Measurements from ENCODE around the gene PRDM15.

Gene PRDM15

DNA sequence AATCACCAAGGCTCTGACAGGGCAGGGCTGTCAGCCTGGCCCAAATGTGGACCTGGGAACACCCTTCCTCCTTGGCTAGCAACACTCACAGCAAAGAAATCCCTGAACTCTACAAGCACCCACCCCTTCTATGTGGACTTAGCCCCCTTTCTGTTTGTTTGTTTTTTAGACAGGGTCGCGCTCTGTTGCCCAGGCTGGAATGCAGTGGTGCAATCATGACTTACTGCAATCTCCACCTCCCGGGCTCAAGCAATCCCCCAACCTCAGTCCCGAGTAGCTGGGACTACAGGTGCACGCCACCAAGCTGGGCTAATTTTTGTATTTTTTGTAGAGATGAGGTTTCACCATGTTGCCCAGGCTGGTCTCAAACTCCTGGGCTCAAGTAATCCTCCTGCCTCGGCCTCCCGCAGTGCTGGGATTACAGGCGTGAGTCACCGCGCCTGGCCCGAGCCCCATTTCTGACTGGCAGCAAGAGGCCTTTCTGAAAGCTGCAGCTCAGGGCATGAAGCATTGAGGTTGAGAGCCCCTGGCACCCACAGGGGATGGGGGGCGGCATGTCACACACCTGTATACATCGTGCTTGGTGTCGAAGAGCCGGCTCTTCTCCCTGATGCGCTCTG is 128.5 kb downstream of the PRDM15 start:
- no peak for DNase-seq (ENCODE audit: low read depth in 1 of 2, low spot score in 1 of 2)

DNA sequence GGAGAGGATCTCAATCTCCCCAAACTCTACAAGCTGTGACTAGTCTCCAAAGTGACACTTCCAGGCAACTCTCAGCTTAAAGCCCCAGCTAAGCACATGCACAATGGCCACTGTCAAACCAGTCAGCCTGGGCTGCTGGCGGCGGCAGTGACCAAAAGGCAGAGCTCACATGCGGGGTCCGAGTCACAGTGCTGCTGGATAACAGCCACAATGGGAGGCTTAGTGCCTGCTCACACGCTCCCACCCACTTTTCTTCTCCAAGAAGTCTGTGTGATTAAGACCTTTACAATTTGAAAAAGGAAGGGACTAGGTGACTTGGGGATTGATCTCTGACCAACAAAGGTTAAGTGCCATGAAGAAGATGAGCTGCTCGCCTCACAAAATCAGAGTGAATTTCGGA is 129.1 kb downstream of the PRDM15 start:
- no peak for DNase-seq (ENCODE audit: low read depth in 1 of 2, low spot score in 1 of 2)

DNA sequence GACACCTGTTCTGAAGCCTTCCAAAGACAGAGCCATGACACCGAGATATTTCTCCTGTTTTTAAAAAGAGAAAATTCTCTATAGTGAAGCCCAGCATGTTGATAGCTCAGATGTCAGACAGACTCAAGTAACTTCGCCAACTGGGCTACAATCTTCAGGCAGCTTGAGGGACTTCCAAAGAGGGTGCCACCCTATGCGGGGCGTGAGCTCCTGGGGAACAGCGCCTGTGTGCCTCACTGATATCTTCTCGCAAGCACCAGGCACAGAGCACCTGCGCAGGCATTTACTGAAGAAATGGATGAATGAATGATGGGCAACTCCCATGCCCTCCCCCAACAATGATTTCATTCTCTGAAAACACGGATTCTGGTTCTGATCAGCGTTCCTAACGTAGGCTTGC is 129.9 kb downstream of the PRDM15 start:
- DNase-seq (ENCODE audit: low read depth in 1 of 2, low spot score in 1 of 2): no peak

All from activated T-helper 1 cell treated with anti-CD3 and anti-CD28 coated beads, Interleukin-2, amount 50 U/mL, for 16 hours (primary cell).